Suprapubic skin (tissue), 4 donors: Measurements from ENCODE around the gene IFT25. TPM values are rescaled to one million over a fixed set of nuclear protein-coding genes. Genes with fewer than 3 reads are reported as not detected.

ENCODE experiments used
- DNase-seq, 2 donors: peaks; one replicate each; pipeline ENCODE4 v3.0.0-alpha.2; 2019; ENCODE audit warnings: low spot score in 2 of 2
- H3K27ac ChIP-seq: fragments of 200-600 bp; sonication (generic); one replicate; pipeline ENCODE4 v1.5.1; 2019
- H3K27me3 ChIP-seq: fragments of 200-600 bp; sonication (generic); one replicate; pipeline ENCODE4 v1.5.1; 2019
- H3K36me3 ChIP-seq: fragments of 200-600 bp; sonication (generic); one replicate; pipeline ENCODE4 v1.5.1; 2019
- H3K4me1 ChIP-seq: fragments of 200-600 bp; sonication (generic); one replicate; pipeline ENCODE4 v1.5.1; 2019
- H3K4me3 ChIP-seq: fragments of 200-600 bp; sonication (generic); one replicate; pipeline ENCODE4 v1.5.1; 2019; ENCODE audit warnings: mild to moderate bottlenecking
- H3K9me3 ChIP-seq: fragments of 200-600 bp; sonication (generic); one replicate; pipeline ENCODE4 v1.5.1; 2019
- CTCF ChIP-seq, 2 donors: fragments of 200-600 bp in 1 of 2; fragments of 450-650 bp in 1 of 2; sonication (generic) in 1 of 2; IDR thresholded peaks; one replicate each; pipeline ENCODE4 v1.5.1; 2016 to 2019; ENCODE audit warnings: antibody characterized with exemption in 2 of 2, mild to moderate bottlenecking in 1 of 2, moderate library complexity in 1 of 2
- EP300 ChIP-seq: sonication (generic); formaldehyde crosslinking; IDR thresholded peaks from one replicate; pipeline ENCODE4 v1.6.1; 2017; ENCODE audit warnings: antibody characterized with exemption
- POLR2A ChIP-seq, 2 donors: fragments of 450-650 bp; IDR thresholded peaks; one replicate each; pipeline ENCODE4 v1.6.1; 2017; ENCODE audit warnings: antibody characterized with exemption in 2 of 2, mild to moderate bottlenecking in 2 of 2, moderate library complexity in 2 of 2
- POLR2AphosphoS5 ChIP-seq, 3 donors: sonication (generic); formaldehyde crosslinking; IDR thresholded peaks; one replicate each; pipeline ENCODE4 v1.6.1; 2017; ENCODE audit warnings: antibody characterized with exemption in 3 of 3
- WGBS: methylation state at CpG from one replicate; pipeline ENCODE4 v1.1.5; 2018; 5-methylcytosine and 5-hydroxymethylcytosine counted together
- total RNA-seq, 4 donors: library from RNA; depleted of rRNA; stranded (reverse); fragments of >200 nt; gene quantifications; one replicate each; pipeline ENCODE4 v1.1.0, GENCODE V29; 2016

The IFT25 gene
- total RNA-seq, 4 donors from 2014 or later, result 8.8 to 36.5 (median 13.8) TPM

DNA sequence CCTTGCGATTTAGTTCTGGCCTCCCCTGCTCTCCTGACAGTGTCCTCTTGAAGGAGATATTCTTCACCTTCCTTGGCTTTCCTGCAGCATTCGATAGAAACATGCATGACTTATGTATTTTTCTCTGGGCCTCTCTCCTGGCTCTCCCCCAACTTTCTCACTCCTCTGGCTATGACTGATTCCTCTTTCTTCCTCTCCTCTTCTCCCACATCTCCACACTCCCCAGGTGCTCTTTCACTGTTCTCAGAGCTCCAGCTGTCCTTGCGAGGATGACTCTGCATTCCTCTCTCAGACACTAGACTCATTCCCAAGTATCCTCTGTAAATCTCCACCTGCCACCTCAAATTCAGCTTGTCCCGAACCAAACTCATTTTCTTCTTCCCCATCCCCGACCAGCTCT, 18.6 kb upstream of the IFT25 start:
- Histone ChIP-seq H3K4me1 (no peaks in the 10 kb centered on the region), H3K4me3 (no peak overlapping the region), H3K36me3 (peaks cover 84% of the 10 kb centered on the region), H3K9me3 (no peaks in the 10 kb centered on the region), H3K27ac (no peak overlapping the region), H3K27me3 (no peaks in the 10 kb centered on the region)
- DNase-seq, result no peak
- TF ChIP-seq CTCF (IDR thresholded peaks at IDR 0.05) (no peak), POLR2A (IDR thresholded peaks at IDR 0.05) (no peak), POLR2AphosphoS5 (IDR thresholded peaks at IDR 0.05) (no peak), EP300 (no peak)
- WGBS, result 76% methylated on average over 5 of the region's 5 CpGs

DNA sequence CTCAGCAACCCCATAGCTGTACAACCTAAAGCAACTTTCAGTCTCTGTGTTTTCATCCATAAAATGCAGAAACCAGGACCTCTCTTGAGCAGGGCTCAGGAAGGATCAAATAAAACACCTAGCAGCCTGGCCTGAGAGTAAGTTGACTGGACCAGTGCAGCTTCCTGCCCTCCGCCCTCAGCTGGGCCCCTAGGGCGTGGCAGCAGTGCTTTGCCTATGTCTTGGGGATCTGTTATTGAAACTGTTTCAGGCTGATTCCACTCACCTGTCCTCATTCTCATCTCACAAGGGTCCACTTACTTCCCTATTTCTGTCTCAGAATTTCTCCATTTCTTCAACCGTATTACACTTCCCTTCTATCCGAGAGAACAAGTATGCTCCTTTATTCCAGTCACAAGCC, 18.0 kb upstream of the IFT25 start:
- Histone ChIP-seq H3K27ac (no peak overlapping the region), H3K36me3 (peaks cover 82% of the 10 kb centered on the region), H3K9me3 (no peaks in the 10 kb centered on the region), H3K4me3 (no peak overlapping the region), H3K27me3 (no peaks in the 10 kb centered on the region), H3K4me1 (no peaks in the 10 kb centered on the region)
- DNase-seq, result no peak
- 86% methylated on average over 4 of the region's 4 CpGs for WGBS
- TF ChIP-seq CTCF (IDR thresholded peaks at IDR 0.05), result no peak

- H3K27me3 ChIP-seq, result no peaks in the 10 kb centered on the region
- WGBS, result 98% methylated on average over 4 of the region's 4 CpGs
- no peak for DNase-seq
- H3K4me3 ChIP-seq, result no peak overlapping the region
- no peak overlapping the region for H3K27ac ChIP-seq
- H3K4me1 ChIP-seq, result peaks cover 6% of the 10 kb centered on the region
- TF ChIP-seq EP300 (no peak), CTCF (IDR thresholded peaks at IDR 0.05) (no peak), POLR2AphosphoS5 (IDR thresholded peaks at IDR 0.05) (no peak), POLR2A (IDR thresholded peaks at IDR 0.05) (no peak)
- no peaks in the 10 kb centered on the region for H3K9me3 ChIP-seq
- peaks cover 76% of the 10 kb centered on the region for H3K36me3 ChIP-seq
Observed at GRCh38 chr1:53962395-53962794, 16.9 kb upstream of the IFT25 start.

DNA sequence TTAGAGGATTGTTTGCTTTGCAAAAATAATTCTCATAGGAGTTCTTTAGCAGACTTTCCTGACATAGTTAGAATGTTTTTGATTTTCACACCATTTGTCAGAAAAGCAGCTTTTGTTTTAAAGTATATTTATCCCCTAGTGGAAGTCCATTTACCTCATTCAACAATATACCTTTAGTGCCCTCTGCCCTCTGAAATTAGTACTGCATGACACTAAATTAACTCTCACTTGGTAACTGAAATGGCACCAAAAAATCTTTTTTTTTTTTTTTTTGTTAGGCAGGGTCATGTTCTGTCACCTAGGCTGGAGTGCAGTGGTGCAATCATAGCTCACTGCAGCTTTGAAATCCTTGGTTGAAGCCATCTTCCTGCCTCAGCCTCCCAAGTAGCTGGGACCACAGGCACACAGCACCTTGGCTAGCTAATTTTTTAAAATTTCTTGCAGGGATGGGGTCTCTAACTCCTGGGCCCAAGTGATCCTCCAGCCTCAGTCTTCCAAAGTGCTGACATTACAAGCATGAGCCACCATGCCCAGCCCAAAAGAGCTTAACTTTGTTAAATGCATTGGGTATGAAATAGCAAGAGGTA, 14.3 kb upstream of the IFT25 start:
- H3K27ac ChIP-seq, result no peak overlapping the region
- no peak for DNase-seq
- peaks cover 21% of the 10 kb centered on the region for H3K4me1 ChIP-seq
- TF ChIP-seq EP300 (no peak), CTCF (IDR thresholded peaks at IDR 0.05) (peak; percentile 29 to 47), POLR2AphosphoS5 (IDR thresholded peaks at IDR 0.05) (no peak), POLR2A (IDR thresholded peaks at IDR 0.05) (no peak)
- H3K27me3 ChIP-seq, result no peaks in the 10 kb centered on the region
- no peaks in the 10 kb centered on the region for H3K9me3 ChIP-seq
- peaks cover 57% of the 10 kb centered on the region for H3K36me3 ChIP-seq
- no peak overlapping the region for H3K4me3 ChIP-seq

- Histone ChIP-seq H3K4me1 (peaks cover 21% of the 10 kb centered on the region), H3K9me3 (no peaks in the 10 kb centered on the region), H3K4me3 (no peak overlapping the region), H3K36me3 (peaks cover 49% of the 10 kb centered on the region), H3K27me3 (no peaks in the 10 kb centered on the region), H3K27ac (peak overlapping the region; percentile 72)
- WGBS, result 38% methylated on average over 3 of the region's 3 CpGs
- TF ChIP-seq POLR2AphosphoS5 (IDR thresholded peaks at IDR 0.05), result no peak
- no peak for TF ChIP-seq POLR2A (IDR thresholded peaks at IDR 0.05)
- TF ChIP-seq EP300, result no peak
- no peak for TF ChIP-seq CTCF (IDR thresholded peaks at IDR 0.05)
- no peak for DNase-seq
Observed at GRCh38 chr1:53957194-53957818, 11.8 kb upstream of the IFT25 start.
